Sigmoid colon (tissue), 7 donors: ENCODE results near the gene TMEM9. TPM values are rescaled to one million over a fixed set of nuclear protein-coding genes. Genes with fewer than 3 reads are reported as not detected.

Source experiments
- DNase-seq: peaks from one replicate; pipeline ENCODE4 v3.0.0-alpha.2; 2019
- H3K27ac ChIP-seq, 4 donors: fragments of 200-600 bp; sonication (generic); one replicate each; pipeline ENCODE4 v1.5.1; 2016 to 2019; ENCODE audit warnings: mild to moderate bottlenecking in 1 of 4
- H3K27me3 ChIP-seq, 3 donors: fragments of 200-600 bp; sonication (generic); one replicate each; pipeline ENCODE4 v1.5.1; 2019; ENCODE audit warnings: mild to moderate bottlenecking in 1 of 3
- H3K36me3 ChIP-seq, 4 donors: fragments of 200-600 bp; sonication (generic); one replicate each; pipeline ENCODE4 v1.5.1; 2016 to 2019
- H3K4me1 ChIP-seq, 4 donors: fragments of 200-600 bp; sonication (generic); one replicate each; pipeline ENCODE4 v1.5.1; 2017 to 2019
- H3K4me3 ChIP-seq, 4 donors: fragments of 200-600 bp; sonication (generic); one replicate each; pipeline ENCODE4 v1.5.1; 2017 to 2019; ENCODE audit warnings: mild to moderate bottlenecking in 2 of 4, moderate library complexity in 1 of 4
- H3K9me3 ChIP-seq, 4 donors: fragments of 200-600 bp in 3 of 4; sonication (generic) in 3 of 4; one replicate each; pipeline versions ENCODE4 v1.5.1 to v1.6.1; 2013 to 2019
- CTCF ChIP-seq, 4 experiments: fragments of 450-650 bp in 3 of 4; fragments of 200-600 bp in 1 of 4; IDR thresholded peaks; one replicate each; pipeline ENCODE4 v1.5.1; 2016 to 2019; ENCODE audit warnings: antibody characterized with exemption in 4 of 4, mild to moderate bottlenecking in 3 of 4, moderate library complexity in 2 of 4
- EP300 ChIP-seq, 4 donors: sonication (generic); formaldehyde crosslinking; IDR thresholded peaks; one replicate each; pipeline ENCODE4 v1.6.1; 2017; ENCODE audit warnings: antibody characterized with exemption in 4 of 4
- POLR2A ChIP-seq, 2 donors: fragments of 450-650 bp; IDR thresholded peaks; one replicate each; pipeline ENCODE4 v1.6.1; 2016; ENCODE audit warnings: antibody characterized with exemption in 2 of 2, mild to moderate bottlenecking in 2 of 2, moderate library complexity in 2 of 2
- POLR2AphosphoS5 ChIP-seq, 4 donors: sonication (generic); formaldehyde crosslinking; IDR thresholded peaks; one replicate each; pipeline ENCODE4 v1.6.1; 2017; ENCODE audit warnings: antibody characterized with exemption in 4 of 4
- WGBS, 2 donors: extraction: QIAGEN DNeasy Blood & Tissue Kit; methylation state at CpG; one replicate each; pipeline ENCODE4 v1.1.7; 2013; 5-methylcytosine and 5-hydroxymethylcytosine counted together
- intact Hi-C: fragments of 100-400 bp; cut with DNase I; formaldehyde crosslinking; loops from one replicate; pipeline ENCODE4 v1.15.1; 2023
- polyA plus RNA-seq, 3 donors: library from polyadenylated mRNA; stranded (reverse); fragments of 200-250 nt; gene quantifications; one replicate each; pipeline ENCODE4 v1.2.3, GENCODE V29; 2013
- total RNA-seq, 4 donors: library from RNA; depleted of rRNA; stranded (reverse); fragments of >200 nt; gene quantifications; one replicate each; pipeline ENCODE4 v1.1.0, GENCODE V29; 2016
- donor health status: healthy with polysubstance abuse.
- donor health status: Bipolar disorder and iron deficiency.
- donor health status: healthy.

TMEM9 gene
- total and polyA plus RNA-seq, 7 donors = 12.9 to 78.3 (median 56.2) TPM

- DNase-seq = peak; percentile 53
- Histone ChIP-seq H3K27ac (no peak overlapping the region), H3K36me3 (no peaks in the 10 kb centered on the region), H3K4me3 (no peak overlapping the region), H3K9me3 (no peaks in the 10 kb centered on the region), H3K27me3 (peaks cover 3 to 6% (median 4%) of the 10 kb centered on the region in 3 donors), H3K4me1 (peaks cover 0 to 13% (median 10%) of the 10 kb centered on the region in 4 donors)
- 84 to 92% methylated on average over 10 of the region's 10 CpGs for WGBS, 2 donors
- TF ChIP-seq EP300 (IDR thresholded peaks at IDR 0.05) = no peak
- intact Hi-C loops = loop anchor here (5.0 kb wide), 1 partner anchor 68 kb away; no protein-coding TSS in a partner anchor
These were observed 44.1 kb downstream of the TMEM9 start for GRCh38 chr1:201110138-201110537.

- DNase-seq = no peak
- TF ChIP-seq POLR2AphosphoS5 (IDR thresholded peaks at IDR 0.05) = no peak
- TF ChIP-seq EP300 (IDR thresholded peaks at IDR 0.05) = no peak
- TF ChIP-seq POLR2A (IDR thresholded peaks at IDR 0.05) = no peak
- no peak for TF ChIP-seq CTCF (IDR thresholded peaks at IDR 0.05)
These were observed 44.6 kb downstream of the TMEM9 start for GRCh38 chr1:201109651-201110050.

GRCh38 chr1:201108614-201109013 lies 45.7 kb downstream of the TMEM9 start:
- H3K4me3 ChIP-seq = no peak overlapping the region
- no peak overlapping the region for H3K27ac ChIP-seq
- H3K4me1 ChIP-seq = no peaks in the 10 kb centered on the region
- intact Hi-C loops = no loop called here
- WGBS, 2 donors = 70 to 85% methylated on average over 1 of the region's 1 CpG
- H3K9me3 ChIP-seq = no peaks in the 10 kb centered on the region
- H3K27me3 ChIP-seq = no peaks in the 10 kb centered on the region
- no peak for DNase-seq
- H3K36me3 ChIP-seq = no peaks in the 10 kb centered on the region
- TF ChIP-seq POLR2A (IDR thresholded peaks at IDR 0.05) (no peak), CTCF (IDR thresholded peaks at IDR 0.05) (no peak), EP300 (IDR thresholded peaks at IDR 0.05) (no peak), POLR2AphosphoS5 (IDR thresholded peaks at IDR 0.05) (no peak)

More at GRCh38 chr1:201109651-201110050, 44.6 kb downstream of the TMEM9 start:
- peaks cover 0 to under 1% (median 0%) of the 10 kb centered on the region in 3 donors for H3K27me3 ChIP-seq
- no peak overlapping the region for H3K4me3 ChIP-seq
- peaks cover 0 to 8% (median 6%) of the 10 kb centered on the region in 4 donors for H3K4me1 ChIP-seq
- no peaks in the 10 kb centered on the region for H3K9me3 ChIP-seq
- intact Hi-C loops = loop anchor here (5.0 kb wide), 1 partner anchor 67 kb away; no protein-coding TSS in a partner anchor
- 96 to 97% methylated on average over 1 of the region's 1 CpG for WGBS, 2 donors
- H3K27ac ChIP-seq = no peak overlapping the region
- H3K36me3 ChIP-seq = no peaks in the 10 kb centered on the region

GRCh38 chr1:201105688-201106087 lies 48.6 kb downstream of the TMEM9 start:
- intact Hi-C loops = no loop called here
- TF ChIP-seq EP300 (IDR thresholded peaks at IDR 0.05) (no peak), CTCF (IDR thresholded peaks at IDR 0.05) (no peak)

GRCh38 chr1:201104141-201104540 lies 50.1 kb downstream of the TMEM9 start:
- no peak for DNase-seq
- Histone ChIP-seq H3K27me3 (no peaks in the 10 kb centered on the region), H3K9me3 (no peaks in the 10 kb centered on the region), H3K4me1 (no peaks in the 10 kb centered on the region), H3K36me3 (no peaks in the 10 kb centered on the region), H3K4me3 (no peak overlapping the region), H3K27ac (no peak overlapping the region)
- no peak for TF ChIP-seq CTCF (IDR thresholded peaks at IDR 0.05)
- no peak for TF ChIP-seq POLR2AphosphoS5 (IDR thresholded peaks at IDR 0.05)
- no peak for TF ChIP-seq EP300 (IDR thresholded peaks at IDR 0.05)
- no peak for TF ChIP-seq POLR2A (IDR thresholded peaks at IDR 0.05)
- WGBS, 2 donors = 51 to 70% methylated on average over 1 of the region's 1 CpG
- intact Hi-C loops = no loop called here

More at GRCh38 chr1:201105688-201106087, 48.6 kb downstream of the TMEM9 start:
- Histone ChIP-seq H3K36me3 (no peaks in the 10 kb centered on the region), H3K4me1 (no peaks in the 10 kb centered on the region), H3K4me3 (no peak overlapping the region), H3K27ac (no peak overlapping the region), H3K27me3 (no peaks in the 10 kb centered on the region), H3K9me3 (no peaks in the 10 kb centered on the region)
- no peak for DNase-seq
- WGBS, 2 donors = 34 to 81% methylated on average over 5 of the region's 5 CpGs
